GM12873 (cell line): ENCODE results near the gene UBR1.

Source experiments
- TF ChIP-seq, protein P1 (sequence below): IDR thresholded peaks from 2 replicates; pipeline ENCODE4 v1.5.1; 2012; ENCODE audit warnings: low read depth, mild to moderate bottlenecking, moderate library complexity, low read length, control low read depth; ENCODE audit not compliant: insufficient read depth; ENCODE audit errors: missing control alignments

UBR1 gene

DNA sequence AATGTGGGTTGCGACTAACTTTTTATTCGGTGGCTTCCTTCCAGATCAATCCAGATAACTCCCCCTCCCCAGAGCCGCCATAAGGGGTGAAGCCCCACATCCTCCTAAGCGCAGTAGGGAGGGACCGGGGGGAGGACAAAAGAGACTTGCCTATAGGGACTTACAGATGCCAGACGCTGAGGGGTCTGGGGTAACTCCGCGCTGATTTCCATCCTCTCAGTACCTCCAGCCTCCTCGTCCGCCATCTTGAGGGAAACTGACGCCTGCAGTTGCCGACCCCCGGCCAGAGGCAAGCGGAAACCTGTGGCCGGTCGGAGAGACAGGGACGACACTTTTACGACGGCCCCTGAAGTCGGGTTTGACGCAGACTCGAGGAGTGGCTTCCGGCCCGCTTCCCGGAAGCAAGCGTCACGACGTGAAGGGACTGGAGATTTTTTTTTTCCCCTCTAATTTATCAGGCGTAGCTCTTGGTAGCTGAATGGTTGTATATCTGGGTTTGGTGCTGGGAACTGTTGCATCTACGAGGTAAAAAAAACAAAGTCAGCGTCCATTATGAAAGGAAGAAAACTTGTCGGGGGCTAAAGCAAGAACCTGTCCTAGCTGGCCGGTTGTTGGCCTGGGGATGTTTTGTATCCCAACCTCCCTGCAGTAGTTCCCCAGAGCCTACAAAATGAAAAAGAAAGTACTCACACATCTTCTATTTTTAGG is at the start of gene UBR1:
Gene UBR1 (minus strand): TSS at position 261 of the 708 bp plus-strand sequence. CDS start 16 bp downstream, at position 245.
- TF ChIP-seq, protein P1, sequence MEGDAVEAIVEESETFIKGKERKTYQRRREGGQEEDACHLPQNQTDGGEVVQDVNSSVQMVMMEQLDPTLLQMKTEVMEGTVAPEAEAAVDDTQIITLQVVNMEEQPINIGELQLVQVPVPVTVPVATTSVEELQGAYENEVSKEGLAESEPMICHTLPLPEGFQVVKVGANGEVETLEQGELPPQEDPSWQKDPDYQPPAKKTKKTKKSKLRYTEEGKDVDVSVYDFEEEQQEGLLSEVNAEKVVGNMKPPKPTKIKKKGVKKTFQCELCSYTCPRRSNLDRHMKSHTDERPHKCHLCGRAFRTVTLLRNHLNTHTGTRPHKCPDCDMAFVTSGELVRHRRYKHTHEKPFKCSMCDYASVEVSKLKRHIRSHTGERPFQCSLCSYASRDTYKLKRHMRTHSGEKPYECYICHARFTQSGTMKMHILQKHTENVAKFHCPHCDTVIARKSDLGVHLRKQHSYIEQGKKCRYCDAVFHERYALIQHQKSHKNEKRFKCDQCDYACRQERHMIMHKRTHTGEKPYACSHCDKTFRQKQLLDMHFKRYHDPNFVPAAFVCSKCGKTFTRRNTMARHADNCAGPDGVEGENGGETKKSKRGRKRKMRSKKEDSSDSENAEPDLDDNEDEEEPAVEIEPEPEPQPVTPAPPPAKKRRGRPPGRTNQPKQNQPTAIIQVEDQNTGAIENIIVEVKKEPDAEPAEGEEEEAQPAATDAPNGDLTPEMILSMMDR, result no peak

DNA sequence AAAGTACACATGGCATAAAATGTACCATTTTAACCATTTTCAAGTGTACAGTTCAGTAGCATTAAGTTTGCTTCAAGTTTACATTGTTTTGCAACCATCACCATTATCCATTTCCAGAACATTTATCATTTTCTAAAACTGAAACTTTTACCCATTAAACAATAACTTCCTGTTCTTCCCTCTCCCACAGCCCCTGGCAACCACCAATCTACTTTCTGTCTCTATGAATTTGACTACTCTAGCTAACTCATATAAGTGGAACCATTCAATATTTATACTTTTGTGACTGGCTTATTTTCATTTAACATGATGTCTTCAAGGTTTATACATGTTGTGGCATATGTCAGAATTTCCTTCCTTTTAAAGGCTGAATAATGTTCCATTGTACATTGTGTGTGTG is 47.4 kb upstream of the UBR1 start:
- TF ChIP-seq, protein P1, result no peak

DNA sequence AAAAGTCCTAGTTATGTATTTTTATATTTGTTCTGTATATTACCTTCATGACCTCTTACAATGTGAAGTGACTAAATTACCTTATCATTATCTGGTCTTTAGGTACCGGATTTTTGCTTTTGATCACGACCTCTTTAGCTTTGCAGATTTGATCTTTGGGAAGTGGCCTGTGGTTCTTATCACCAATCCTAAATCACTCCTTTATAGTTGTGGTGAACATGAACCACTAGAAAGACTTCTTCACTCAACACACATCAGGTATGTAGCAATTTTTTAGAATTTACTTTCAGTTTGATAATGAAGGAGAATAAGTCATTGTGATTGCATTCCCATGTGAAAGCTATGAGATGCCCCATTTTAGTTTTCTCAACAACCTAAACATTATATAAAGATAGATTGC is 45.9 kb upstream of the UBR1 start:
- TF ChIP-seq, protein P1, result no peak

- TF ChIP-seq, protein P1, result no peak
Measured at GRCh38 chr15:43150191-43150929, 44.5 kb upstream of the UBR1 start.

DNA sequence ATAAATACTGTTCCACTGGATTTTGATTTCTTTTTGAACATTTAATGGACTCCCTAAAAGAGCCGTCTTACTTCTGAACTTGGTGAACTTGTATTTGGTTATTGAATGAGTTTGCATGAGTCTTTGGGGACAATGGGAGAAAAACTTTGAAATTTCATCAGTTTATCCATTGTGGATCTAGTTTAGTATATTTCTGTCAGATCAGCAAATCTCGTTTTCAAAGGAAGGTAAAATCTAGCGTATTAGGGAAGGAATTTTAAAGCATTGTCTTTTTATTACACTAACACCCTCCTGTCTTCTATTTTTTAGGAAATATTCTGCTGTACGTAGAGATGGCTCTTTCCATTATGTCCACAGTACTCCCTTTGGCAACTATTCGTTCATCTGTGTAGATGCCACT is 40.3 kb upstream of the UBR1 start:
- TF ChIP-seq, protein P1, result no peak

DNA sequence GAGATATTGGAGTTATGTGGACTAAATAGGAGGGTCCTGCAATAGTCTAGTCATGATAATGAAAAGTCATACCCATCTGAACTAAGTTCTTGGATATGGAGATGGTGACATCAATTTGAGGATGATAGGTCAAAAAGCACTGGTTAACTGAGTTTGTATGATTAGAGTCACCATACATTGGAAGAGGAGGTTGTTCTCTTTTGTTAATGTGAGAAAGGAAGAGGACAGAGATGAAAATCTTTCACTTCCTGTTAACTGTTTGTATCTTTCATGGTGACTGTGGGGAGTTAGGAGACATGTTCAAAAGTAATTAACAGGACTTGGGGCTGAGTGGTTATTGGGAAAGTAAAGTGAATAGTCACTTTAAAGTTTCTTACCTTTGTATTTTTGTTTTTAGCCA is 38.7 kb upstream of the UBR1 start:
- TF ChIP-seq, protein P1, result no peak

DNA sequence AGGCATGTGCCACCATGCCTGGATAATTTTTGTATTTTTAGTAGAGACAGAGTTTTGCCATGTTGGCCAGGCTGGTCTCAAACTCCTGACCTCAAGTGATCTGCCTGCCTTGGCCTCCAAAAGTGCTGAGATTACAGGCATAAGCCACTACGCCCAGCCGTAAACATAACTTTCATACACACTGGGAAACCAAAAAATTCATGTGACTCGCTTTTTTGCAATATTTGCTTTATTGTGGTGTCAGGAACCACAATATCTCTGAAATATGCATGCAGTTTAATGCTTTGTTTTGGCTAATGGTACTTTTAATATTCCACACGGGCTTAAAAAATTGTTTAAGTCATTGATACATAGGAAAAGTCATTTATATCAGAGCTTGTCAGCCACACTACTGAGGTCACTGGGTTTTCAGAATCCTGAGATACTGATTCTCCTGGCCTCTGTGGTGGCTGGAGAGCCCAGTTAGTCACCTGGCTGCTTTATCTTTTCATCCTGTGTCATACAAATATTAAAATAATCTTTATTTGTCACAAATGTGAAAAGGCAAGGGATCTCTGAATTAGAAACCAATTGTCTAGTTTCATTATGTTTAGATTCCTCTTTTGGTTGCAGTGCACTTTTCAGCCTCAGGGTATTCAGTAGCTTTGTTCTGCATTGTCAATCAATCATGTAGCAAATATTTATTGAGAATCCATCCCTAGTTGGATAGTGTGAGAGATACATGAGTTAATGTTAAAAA is 37.5 kb upstream of the UBR1 start:
- TF ChIP-seq, protein P1, result peak; percentile 39
